ENCODE measurements around the gene TGFBR2.

The TGFBR2 gene

DNA sequence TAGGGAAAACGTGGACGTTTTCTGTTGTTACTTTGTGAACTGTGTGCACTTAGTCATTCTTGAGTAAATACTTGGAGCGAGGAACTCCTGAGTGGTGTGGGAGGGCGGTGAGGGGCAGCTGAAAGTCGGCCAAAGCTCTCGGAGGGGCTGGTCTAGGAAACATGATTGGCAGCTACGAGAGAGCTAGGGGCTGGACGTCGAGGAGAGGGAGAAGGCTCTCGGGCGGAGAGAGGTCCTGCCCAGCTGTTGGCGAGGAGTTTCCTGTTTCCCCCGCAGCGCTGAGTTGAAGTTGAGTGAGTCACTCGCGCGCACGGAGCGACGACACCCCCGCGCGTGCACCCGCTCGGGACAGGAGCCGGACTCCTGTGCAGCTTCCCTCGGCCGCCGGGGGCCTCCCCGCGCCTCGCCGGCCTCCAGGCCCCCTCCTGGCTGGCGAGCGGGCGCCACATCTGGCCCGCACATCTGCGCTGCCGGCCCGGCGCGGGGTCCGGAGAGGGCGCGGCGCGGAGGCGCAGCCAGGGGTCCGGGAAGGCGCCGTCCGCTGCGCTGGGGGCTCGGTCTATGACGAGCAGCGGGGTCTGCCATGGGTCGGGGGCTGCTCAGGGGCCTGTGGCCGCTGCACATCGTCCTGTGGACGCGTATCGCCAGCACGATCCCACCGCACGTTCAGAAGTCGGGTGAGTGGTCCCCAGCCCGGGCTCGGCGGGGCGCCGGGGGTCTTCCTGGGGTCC is at the start of gene TGFBR2:
TGFBR2 (plus strand) TSS at position 301 of the 731 bp plus-strand sequence; CDS start at position 584, 283 bp downstream.
- DNase-seq = peak; percentile 89

DNA sequence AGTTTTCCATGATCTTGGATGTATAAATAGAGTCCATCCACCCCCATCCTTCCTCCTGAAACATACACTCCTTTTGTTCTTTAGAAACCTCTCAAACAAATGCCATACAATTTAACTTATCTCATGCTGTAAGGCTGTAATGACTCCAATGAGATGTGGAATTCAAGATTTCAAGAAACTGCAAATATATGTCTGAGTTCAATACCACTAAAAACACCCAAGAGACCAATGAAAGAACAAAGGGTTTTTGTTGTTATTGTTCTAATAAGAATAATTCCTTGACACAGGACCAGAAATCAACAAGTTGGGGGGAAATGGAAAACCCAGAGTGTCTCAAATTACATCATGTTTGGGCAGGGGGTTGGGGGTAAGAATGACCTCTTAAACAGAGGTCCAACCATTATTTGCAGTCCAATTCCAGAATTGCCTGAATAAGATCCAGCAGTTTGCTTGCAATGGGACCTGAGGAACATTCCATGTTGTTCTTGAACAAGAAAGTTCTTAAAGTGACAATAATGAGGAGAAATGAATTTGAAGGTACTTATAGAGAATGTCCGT is 48.6 kb upstream of the TGFBR2 start:
- DNase-seq = no peak

DNA sequence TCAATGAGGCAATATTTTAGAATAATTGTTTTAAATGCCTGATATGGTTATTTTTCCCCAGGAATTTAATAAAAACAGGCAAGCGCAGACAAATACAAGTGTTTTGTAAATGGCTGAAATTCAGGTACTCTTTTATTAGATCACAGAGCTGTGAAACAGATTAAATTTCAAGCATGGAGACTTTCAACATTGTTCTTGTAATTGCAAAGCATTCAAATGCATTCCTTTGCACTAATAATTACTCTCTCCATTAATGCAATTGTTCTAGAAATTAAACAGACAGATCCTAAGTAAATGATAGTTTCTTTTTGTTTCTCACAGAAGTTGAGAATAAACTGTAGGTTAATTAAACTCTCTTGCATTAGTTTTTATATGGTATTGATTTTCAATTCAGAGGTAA is 42.4 kb upstream of the TGFBR2 start:
- DNase-seq = no peak

DNA sequence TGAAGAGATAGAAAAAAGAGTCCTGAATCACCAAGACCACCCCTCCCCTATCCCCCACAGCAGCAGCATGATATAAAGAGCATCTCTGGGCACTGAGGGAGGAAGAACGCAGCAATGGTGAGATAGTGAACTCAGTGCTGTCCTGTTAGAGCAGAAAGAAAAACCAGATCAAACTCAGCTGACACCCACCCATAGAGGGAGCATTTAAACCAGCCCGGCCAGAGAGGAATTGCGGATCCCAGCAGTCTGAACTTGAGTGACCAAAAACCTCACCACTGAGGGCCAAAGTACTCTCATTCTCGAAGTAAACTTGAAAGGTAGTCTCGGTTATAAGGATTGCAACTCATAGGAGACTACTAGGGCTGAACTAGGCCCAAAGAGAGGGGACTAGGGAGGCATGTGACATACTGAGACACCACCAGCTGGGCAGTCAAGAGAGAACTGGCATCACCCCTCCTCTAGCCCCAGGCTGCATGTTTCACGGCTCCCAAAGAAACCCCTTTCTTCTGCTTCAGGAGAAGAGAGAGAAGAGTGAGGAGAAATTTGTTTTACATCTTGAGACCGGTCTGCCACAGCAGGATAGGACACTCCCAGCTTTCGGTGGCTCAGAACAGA is 39.2 kb upstream of the TGFBR2 start:
- DNase-seq = no peak

DNA sequence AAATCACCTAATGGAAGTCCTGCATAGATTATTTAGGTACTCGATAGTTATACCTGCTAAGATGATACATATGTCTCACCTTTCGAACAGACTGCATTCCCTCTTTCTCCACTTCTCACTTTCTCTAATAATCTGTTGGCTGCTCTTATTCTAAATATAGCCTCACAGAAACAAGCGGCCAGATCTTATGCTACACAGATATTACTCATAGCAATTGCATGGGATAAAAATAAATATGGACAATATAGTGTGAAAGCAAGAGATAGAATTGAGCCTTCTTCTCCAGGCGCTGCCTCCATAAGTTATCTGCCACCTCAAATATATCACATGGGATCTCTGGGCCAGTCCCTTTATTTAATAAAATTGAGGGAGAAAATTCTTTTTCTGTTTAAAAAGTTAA is 29.5 kb upstream of the TGFBR2 start:
- DNase-seq = no peak

DNA sequence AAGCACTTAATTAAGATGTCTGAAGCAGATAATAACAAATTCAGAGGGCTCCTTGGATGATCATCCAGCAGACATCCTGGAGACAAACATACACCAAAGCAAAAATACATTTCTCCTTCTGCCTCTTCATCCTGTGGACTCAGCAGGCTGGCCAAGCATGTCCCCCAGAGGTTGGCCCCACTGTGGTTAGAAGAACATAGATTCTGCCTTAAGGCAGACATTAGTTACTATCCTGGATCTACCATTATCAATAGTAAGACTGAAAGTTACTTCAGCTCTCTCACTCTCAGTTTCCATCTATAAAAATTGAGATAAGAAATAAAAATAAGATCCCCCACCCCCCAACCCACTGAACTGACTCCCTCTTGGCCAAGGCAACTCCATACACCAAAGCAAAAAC is 28.6 kb upstream of the TGFBR2 start:
- no peak for DNase-seq

DNA sequence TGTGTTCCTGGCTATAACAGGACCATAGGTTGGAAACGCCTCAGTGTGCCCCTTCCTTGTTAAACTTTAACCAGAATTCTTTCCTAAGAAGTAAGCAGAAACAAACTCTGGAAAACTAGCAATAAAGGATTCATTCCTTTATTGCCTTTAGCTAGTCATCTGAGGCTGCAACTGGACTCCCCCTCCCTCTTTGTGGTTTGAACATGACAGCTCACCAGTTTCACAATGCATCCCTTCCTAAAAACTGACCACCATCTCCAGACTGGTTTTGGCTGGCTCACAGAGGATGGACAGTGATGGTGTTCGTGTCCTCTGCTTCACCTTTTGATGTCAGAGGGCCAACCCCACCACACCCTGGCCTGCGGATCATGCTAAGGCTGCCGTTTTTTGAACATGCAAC is 27.9 kb upstream of the TGFBR2 start:
- DNase-seq = peak; percentile 0

DNA sequence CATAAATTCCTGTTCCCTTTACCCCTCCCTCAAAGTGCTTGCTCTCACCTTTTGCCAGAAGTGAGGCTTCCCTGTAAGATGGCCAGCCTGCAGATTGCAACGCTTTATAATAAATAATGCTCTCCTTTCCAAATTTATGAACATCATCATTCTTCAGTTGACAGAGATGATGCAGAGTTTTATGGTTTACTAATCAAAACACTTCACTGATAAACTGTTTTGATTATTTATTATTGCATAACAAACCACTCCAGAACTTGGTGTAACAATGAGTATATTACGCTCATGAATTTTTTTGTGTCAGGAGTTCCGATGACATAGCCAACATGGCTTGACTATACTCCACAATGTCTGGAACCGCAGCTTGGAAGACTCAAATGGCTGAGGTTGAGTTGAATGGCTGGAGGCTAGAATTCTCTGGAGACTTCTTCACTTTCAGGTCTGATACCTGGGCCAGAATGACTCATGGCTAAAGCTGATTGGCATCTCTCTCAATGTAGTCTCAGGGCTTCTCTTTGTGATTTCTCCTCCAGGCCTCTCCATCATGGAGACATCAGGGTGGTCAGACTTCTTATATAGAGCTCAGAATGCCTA is 27.3 kb upstream of the TGFBR2 start:
- no peak for DNase-seq

DNA sequence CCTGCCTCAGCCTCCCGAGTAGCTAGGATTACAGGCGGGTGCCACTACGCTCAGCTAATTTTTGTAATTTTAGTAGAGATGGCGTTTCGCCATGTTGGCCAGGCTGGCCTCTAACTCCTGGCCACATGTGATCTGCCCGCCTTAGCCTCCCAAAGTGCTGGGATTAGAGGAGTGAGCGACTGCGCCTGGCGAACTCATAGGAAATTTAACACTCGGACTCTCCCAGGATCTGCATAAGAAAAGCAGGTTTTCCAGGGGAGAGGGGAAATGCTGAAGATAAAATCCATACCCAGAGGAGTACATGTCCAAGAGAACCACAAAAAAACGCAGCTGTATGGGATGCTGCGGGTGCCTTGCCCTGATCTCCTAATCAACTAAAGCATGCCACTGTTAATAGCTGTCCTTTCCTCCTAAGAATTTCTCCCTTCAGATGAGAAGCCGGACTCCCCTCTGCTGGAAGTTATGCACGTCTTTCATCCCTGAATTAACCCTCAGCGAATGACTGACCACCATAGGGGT is 25.3 kb upstream of the TGFBR2 start:
- no peak for DNase-seq

DNA sequence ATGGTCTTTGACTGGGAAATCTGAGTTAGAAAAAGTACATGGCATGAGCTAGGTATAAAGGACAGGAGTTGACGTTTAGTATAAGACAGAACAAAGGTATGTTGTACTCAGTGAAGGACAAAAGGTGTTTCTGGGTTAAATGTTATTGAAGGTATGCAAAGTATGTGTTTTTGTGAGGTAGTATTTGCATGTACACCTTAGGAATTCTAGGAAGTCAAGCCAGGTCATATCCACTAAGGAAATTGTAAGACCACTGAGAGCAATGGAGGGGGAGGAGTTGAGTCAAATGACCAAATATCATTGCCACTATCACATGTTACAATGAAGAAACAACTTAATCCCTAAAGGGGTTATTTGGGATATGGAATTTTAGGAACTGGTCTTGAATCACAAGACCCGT is 24.4 kb upstream of the TGFBR2 start:
- DNase-seq = no peak

DNA sequence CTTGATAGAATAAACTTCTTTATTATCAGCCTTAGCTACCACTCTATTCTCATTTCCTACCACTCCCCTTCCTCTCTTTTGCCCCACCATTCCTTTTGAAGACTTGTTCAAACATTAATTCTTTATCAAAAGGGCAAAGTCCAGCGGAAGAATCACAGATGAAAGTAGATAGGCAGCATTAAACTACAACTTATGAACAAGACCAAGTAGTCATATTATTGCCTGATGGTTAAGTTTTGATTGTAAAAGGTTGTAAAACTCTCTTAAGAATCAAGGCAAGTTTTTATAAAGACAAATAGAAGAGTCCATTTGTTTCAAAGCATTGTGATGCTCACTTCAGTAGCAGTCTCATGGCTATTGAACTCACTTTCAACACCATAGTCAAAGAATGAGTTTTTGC is 22.4 kb upstream of the TGFBR2 start:
- no peak for DNase-seq

DNA sequence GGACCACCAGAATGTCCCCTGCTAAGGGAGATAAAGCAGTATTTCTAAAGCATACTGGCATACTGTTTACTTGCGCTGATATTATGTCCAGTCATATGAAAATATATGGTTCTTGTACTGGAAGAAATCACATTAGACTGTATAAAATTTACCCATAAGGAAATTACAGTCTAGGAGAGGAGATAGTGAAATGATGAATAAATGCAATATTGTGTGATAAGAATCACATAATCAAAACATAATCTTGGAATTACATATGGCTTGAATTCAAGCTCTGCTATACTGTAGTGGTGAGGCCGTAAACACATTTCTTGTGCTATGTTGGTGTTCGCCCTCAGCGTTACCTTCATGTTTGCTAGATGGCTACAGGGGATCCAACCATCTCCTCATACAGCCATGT is 20.7 kb upstream of the TGFBR2 start:
- no peak for DNase-seq

DNA sequence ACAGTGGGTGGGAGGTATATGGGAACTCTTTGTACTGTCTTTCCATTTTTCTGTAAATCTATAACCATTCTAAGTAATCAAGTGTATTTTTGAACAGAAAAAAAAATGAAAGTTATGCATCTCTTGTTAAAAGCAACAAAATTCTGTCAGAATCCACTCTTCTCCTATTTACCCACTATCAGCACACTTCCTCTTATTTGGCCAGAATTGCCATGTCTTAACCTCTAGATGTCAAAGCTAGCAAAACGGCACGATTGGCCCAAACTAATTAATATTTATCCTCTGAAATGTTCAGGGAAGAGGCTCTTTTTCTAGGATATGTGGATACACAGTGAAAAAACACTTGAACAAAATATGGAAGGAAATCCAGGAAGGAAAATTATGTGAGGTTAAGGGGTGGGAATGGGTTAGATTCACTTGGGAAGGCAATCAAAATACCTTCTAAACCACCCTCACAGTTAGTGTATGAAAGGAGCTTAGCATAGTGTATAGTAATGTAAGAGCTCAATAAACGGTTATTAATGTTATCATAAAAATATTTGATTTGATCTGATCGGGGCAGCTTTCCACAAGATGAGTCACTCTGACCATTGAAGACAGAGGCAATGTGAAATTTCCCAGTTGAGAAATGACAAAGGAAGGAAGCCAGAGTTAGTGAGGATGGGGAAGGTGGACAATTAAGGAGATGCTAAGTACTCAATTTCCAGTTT is 20.1 kb upstream of the TGFBR2 start:
- no peak for DNase-seq

DNA sequence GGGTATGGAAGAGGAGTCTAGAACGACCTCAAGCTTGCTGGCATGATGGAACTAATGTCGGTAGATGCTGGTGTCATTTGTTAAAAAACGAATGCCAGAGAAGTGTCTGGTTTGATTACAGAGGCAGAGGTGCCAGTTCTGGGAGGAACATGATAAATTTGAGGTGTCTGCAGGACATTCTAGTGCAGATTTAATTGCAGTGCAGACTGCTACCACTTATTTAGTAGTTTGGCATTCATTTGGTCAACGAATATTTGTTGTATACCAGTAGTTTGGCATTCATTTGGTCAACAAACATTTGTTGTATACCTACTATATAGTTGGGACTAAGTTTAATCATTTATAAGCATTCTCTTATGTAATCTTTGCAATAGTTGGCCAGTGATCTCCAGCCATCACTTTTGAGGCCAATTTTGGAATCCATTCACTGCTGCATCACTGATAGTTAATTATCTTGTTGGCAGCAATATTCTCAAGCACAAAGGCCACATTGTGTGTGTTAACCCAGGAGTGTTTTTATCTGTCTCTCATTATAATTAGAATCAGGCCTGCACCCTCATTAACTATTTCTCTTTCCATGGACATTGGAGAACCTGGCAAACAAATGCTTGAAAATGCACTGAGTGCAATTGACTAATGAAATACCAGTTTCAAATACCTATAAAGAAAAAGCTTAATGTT is 19.5 kb upstream of the TGFBR2 start:
- DNase-seq = no peak

DNA sequence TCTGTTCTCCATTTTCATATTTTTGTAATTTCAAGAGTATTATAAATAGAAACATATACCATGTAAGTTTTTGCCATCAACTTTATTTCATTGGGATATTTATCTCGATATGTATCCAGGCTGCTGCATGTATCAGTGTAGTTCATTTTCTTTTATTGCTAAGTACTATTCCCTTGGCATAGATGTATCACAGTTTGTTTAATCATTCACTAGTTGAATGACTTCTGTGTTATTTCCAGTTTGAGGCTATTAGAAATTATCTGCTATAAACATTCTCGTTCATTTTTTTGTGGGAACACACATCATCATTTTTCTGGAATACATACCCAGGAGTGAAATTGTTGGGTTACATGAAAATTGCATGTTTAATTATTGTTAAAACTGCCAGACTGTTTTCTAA is 18.5 kb upstream of the TGFBR2 start:
- no peak for DNase-seq

DNA sequence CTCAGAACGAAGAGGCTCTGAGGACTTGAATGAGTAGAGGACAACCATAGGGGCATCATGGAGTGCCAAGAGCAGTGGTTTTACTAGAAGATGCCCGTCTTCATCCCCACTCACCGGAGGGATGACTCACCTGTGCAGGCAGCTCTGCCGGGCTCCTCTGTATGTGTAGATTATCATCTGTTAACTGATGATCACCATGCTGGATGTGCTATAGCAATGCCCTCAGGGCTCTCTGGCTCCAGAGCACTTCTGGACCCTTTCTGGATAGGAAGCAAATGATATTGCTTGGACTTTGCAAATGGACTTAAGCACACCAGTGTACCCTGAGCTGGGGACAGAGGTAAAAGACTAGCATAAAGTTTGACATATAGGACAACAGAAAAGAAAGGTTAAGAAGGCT is 10.2 kb upstream of the TGFBR2 start:
- DNase-seq = peak; percentile 48

DNA sequence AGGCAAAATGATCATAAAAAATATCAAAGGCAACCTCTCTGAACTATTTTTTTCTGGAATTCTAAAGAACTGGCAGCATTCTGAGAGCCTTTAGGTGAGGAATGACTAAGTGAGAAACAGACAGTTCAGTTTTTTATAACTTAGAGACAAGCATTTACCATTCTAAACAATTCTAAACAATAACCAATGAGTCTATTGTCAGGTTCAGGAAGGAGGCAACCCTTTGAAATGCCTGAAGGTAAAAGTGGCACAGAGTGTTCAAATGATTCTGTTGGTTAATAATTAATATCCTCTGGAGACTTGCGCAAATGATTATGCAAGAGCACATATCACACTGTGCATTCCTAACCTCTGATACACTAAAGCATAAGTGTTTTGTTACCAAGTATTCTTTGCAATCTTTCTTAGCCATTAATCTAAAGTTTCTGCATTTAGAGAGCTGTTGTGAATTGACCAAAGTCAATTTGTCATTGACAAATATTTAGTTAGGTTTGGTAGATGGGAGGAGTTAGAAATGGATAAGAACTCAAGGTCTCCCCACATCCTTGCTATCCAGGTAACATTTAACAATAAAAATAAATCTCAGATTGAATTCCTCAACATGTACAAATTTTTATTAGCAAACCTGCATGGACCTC is 9.2 kb upstream of the TGFBR2 start:
- peak; percentile 82 for DNase-seq

DNA sequence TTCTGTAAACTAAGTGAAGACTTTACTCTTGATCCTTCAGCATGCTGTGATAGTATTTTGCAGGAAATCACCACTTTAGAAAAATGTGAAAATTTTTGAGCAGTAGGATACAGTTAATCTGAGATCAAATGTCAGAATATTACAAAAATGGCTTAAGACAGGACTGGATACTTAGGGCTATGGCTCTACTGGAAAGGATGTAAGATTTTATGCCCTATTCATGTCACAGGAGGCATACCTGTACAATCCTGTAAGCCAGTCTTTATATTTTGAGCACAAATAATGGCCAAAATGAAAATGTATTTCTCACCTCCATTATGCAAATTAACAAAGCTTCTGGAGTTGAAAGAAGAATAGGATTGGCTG is 8.6 kb upstream of the TGFBR2 start:
- no peak for DNase-seq

DNA sequence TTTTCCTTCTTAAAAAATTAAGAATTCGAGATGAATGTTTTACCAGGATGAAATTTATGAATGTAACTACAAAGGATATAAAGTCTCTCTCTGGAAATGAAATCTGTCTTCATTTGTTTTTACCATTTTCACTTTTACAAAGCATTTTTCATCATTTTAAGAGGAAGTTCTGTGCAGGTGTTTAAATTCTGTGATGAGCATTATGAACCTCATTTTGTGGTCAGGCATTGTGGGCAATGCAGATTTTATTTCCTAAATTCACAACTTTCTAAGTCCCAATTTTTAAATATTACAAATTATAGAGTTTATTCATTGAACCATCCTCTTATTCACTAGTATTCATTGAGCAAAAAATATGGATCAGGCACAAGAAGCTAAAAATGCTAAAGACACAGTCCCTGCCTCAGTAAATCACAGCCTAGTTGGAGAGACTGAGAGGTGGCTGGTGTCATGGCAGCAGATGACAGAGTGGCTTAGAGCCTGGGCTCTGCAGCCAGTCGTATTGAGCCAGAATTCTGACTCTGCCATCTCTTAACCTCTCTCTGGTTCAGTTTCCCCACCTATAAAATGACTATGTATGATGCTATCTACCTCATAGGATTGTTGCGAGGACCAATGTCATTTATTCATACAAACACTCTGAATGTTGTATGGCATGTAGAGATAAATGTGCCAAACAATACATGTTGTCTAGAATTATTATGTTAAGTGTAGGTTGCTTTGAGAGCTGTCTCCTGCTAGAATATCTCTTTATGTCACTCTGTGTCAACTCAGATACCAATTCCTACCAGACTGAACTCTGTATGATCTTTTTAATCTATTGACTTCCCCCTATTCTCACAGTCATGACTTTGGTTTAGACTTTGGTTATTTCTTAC is 7.5 kb upstream of the TGFBR2 start:
- no peak for DNase-seq

DNA sequence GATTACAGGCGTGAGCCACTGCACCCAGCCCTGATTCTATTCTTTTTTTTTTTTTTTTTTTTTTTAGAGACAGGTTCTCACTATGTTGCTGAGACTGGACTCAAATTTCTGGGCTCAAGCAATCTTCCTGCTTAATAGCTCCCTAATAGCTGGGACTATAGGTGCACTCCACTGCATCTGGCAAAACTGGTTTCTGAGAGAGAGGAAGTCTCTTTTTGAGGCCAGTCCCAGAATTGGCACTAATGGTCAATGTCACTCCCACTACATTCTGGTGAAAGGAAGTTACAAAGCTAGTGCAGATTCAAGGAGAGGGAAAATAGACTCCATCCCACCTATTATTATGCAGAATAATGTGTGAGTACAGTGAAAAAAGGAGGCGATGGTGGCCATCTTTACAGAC is 5.8 kb upstream of the TGFBR2 start:
- DNase-seq = peak; percentile 22

DNA sequence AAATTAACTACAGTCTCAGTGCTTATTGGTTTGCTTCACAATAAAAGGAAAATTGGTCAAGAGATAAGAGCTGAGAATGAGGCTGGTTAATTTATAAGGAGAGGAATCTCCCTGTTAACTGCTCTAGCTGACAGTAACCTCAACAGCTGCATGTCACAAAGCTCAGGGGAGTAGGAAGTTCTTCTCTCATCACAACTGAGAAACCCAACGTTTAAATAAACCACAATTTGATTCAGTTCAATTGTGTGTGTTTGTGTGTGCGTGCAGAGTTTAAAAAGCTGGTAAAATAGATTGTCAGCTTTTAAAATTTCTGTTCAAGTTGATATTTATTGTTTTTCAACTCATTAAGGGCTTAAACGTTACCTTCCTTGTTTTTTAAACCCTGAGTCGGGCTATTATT is 3.5 kb upstream of the TGFBR2 start:
- no peak for DNase-seq
